Adrenal gland (tissue), 5 donors: Measurements from ENCODE around the gene TMEM132C.

ENCODE experiments used
- POLR2A ChIP-seq, 2 donors: fragments of 450-650 bp; IDR thresholded peaks; one replicate each; pipeline ENCODE4 v1.6.1; 2017; ENCODE audit warnings: antibody characterized with exemption in 2 of 2, mild to moderate bottlenecking in 2 of 2, moderate library complexity in 1 of 2
- TF ChIP-seq, protein P1 (sequence below), 6 experiments: fragments of 450-650 bp in 4 of 6; fragments of 200-600 bp in 2 of 6; sonication (generic) in 1 of 6; IDR thresholded peaks; 1 replicate in 5 of 6; 2 replicates in 1 of 6; pipeline versions ENCODE4 v1.5.1 to v1.8.0; 2016 to 2021; ENCODE audit warnings: antibody characterized with exemption in 6 of 6, mild to moderate bottlenecking in 2 of 6, moderate library complexity in 1 of 6
- donor health status: DM: no; HTN: no; CAD: no.

DNA sequence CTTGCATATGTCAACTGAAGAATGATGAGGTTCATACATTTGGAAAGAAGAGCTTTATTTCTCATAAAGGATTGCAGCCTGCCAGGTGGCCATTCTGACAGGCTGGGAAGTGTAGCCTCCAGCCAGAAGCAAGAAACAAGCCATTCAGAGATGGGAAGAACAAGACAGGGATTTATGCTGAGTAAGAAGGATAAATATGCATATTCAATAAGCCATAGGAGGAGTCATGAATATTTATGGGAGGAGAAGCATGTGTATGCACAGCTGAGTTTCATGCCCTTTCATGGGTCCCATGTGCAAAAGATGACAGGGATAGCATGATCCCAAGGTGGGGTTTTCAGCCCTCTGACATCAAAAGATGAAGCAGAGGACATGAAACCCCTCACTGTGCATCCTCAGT, 269.8 kb downstream of the TMEM132C start:
- TF ChIP-seq, protein P1, sequence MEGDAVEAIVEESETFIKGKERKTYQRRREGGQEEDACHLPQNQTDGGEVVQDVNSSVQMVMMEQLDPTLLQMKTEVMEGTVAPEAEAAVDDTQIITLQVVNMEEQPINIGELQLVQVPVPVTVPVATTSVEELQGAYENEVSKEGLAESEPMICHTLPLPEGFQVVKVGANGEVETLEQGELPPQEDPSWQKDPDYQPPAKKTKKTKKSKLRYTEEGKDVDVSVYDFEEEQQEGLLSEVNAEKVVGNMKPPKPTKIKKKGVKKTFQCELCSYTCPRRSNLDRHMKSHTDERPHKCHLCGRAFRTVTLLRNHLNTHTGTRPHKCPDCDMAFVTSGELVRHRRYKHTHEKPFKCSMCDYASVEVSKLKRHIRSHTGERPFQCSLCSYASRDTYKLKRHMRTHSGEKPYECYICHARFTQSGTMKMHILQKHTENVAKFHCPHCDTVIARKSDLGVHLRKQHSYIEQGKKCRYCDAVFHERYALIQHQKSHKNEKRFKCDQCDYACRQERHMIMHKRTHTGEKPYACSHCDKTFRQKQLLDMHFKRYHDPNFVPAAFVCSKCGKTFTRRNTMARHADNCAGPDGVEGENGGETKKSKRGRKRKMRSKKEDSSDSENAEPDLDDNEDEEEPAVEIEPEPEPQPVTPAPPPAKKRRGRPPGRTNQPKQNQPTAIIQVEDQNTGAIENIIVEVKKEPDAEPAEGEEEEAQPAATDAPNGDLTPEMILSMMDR (IDR thresholded peaks at IDR 0.05), result no peak
- no peak for TF ChIP-seq POLR2A (IDR thresholded peaks at IDR 0.05)
